Activated CD4-positive, alpha-beta T cell treated with anti-CD3 and anti-CD28 coated beads, Interleukin-2, amount 10 ng/mL, durations not matched to agents 24 days and 14 days (primary cell): ENCODE measurements around the gene BNIPL. TPM values are rescaled to one million over a fixed set of nuclear protein-coding genes. Genes with fewer than 3 reads are reported as not detected.

Experiments used
- DNase-seq: peaks from one replicate; pipeline ENCODE4 v3.0.0; 2022
- H3K27ac Mint-ChIP-seq: one replicate; pipeline ENCODE4 v1.8.0; 2022; ENCODE audit warnings: mild to moderate bottlenecking, mixed read lengths
- H3K27me3 Mint-ChIP-seq: one replicate; pipeline ENCODE4 v1.8.0; 2022; ENCODE audit warnings: mixed read lengths
- H3K36me3 Mint-ChIP-seq: one replicate; pipeline ENCODE4 v1.8.0; 2022; ENCODE audit warnings: low read depth, mild to moderate bottlenecking, mixed read lengths
- H3K4me1 Mint-ChIP-seq: one replicate; pipeline ENCODE4 v1.8.0; 2021; ENCODE audit warnings: mixed read lengths
- H3K4me3 Mint-ChIP-seq: one replicate; pipeline ENCODE4 v1.8.0; 2022; ENCODE audit warnings: mild to moderate bottlenecking, moderate library complexity, mixed read lengths
- H3K9me3 Mint-ChIP-seq: one replicate; pipeline ENCODE4 v1.8.0; 2021; ENCODE audit warnings: mixed read lengths
- intact Hi-C: fragments of 100-400 bp; cut with micrococcal nuclease; formaldehyde crosslinking; loops from one replicate; pipeline ENCODE4 v1.15.1; 2023
- total RNA-seq: library from RNA; stranded (reverse); gene quantifications from 2 replicates; pipeline ENCODE4 v1.2.3, GENCODE V29; 2022

BNIPL gene, protein sequence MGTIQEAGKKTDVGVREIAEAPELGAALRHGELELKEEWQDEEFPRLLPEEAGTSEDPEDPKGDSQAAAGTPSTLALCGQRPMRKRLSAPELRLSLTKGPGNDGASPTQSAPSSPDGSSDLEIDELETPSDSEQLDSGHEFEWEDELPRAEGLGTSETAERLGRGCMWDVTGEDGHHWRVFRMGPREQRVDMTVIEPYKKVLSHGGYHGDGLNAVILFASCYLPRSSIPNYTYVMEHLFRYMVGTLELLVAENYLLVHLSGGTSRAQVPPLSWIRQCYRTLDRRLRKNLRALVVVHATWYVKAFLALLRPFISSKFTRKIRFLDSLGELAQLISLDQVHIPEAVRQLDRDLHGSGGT
- total RNA-seq, result 0.85 and 1.8 TPM in 2 replicates

DNA sequence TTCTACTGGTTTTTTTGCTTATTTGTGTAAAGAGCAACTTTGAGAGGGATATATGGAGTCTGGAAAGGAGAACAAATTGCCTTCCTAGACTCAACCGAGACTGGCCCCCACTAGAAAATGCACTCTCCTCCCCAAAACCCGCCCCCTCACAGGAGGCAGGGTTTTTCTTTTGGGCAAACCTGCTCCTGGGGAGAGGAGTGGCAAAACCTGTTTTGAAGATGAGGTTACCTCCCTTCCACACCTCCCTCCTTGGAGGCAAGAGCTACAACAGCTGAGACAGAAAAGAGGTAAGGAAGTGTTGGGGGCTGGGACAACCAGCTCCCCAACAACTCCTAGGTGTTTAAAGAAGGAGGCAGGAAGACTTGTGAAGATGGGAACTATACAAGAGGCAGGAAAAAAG, at the start of gene BNIPL:
TSS of gene BNIPL (plus strand) at position 231 of the 400 bp plus-strand sequence. CDS start at position 371, 140 bp downstream.
- H3K9me3 Mint-ChIP-seq, result no peaks in the 10 kb centered on the region
- no peak for DNase-seq
- intact Hi-C loops, result no loop called here
- H3K27me3 Mint-ChIP-seq, result no peaks in the 10 kb centered on the region
- H3K36me3 Mint-ChIP-seq, result peaks cover 20% of the 10 kb centered on the region
- H3K27ac Mint-ChIP-seq, result no peak within 1 kb of the TSS
- peaks cover 5% of the 10 kb centered on the region for H3K4me1 Mint-ChIP-seq
- H3K4me3 Mint-ChIP-seq, result no peak within 1 kb of the TSS

DNA sequence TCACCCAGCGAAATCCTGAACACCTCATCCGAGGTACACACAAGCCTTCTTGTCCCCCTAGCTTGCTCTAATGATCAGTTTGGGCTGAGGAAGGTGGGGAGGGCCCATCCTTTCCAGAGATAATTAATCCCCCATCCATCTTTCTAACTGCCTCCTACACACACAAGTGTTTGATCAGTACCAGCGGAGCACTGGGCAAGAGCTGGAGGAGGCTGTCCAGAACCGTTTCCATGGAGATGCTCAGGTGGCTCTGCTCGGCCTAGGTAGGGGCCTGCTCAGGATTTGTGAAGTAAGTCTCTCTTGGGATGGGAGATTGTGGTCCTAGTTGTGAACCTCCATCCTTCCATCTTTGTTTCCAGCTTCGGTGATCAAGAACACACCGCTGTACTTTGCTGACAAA, 48.5 kb upstream of the BNIPL start:
- Mint-ChIP-seq H3K4me3 (no peak overlapping the region), H3K4me1 (peaks cover 3% of the 10 kb centered on the region), H3K27me3 (no peaks in the 10 kb centered on the region), H3K36me3 (no peaks in the 10 kb centered on the region), H3K9me3 (no peaks in the 10 kb centered on the region), H3K27ac (no peak overlapping the region)
- intact Hi-C loops, result no loop called here
- no peak for DNase-seq

DNA sequence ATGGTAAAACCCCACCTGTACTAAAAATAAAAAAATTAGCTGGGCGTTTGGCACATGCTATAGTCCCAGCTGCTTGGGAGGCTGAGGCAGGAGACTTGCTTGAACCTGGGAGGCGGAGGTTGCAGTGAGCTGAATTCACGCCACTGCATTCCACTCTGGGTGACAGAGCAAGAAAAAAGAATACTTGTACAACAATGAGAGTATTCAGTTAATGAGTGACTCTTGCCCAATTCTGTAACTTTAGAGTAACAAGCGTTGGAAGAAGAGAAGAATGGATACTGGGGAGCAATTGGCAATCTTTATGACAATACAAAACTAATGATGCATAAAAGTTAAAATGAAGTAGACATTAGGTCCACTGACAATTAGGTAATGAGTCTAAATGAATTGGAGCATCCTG, 43.8 kb upstream of the BNIPL start:
- Mint-ChIP-seq H3K27me3 (no peaks in the 10 kb centered on the region), H3K9me3 (no peaks in the 10 kb centered on the region), H3K36me3 (peaks cover 6% of the 10 kb centered on the region), H3K4me1 (peaks cover 6% of the 10 kb centered on the region), H3K27ac (no peak overlapping the region), H3K4me3 (no peak overlapping the region)
- DNase-seq, result no peak
- intact Hi-C loops, result no loop called here

DNA sequence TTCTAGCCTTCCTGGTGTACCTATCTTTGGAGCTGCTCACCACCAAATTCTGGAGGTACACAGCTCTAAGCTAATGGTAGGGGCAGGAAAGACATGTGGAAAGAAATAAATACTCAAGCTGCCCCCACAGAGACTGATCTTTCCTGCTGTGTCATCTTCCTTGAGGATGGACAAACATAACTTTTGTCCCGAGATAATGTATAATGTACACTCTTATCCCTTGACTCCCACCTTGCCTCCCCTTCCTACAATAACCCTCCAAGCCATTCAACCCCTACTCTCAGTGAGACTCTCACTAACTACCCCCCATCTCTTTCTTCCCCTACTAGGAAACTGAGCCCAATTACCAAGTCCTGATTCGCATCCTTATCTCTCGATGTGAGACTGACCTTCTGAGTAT, 42.1 kb upstream of the BNIPL start:
- Mint-ChIP-seq H3K27ac (no peak overlapping the region), H3K4me3 (no peak overlapping the region), H3K4me1 (peaks cover 7% of the 10 kb centered on the region), H3K27me3 (no peaks in the 10 kb centered on the region), H3K36me3 (peaks cover 13% of the 10 kb centered on the region), H3K9me3 (no peaks in the 10 kb centered on the region)
- no peak for DNase-seq
- intact Hi-C loops, result no loop called here

DNA sequence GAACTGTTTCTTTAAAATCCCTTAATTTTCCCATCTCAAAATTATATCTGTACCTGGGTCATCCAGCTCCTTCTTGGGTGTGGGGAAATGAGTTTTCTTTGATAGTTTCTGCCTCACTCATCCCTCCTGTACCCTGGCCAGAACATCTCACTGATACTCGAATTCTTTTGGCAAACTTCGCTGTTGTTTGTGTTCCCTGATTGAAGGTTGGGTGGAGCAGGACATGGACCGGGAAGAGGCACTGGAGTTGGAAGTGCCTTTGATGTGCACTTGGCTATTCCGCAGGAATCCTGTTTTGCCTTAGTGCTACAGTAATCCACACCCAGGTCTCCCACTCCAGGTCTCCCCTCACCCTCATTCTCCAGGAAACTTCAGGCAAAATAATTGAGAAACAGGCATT, 40.9 kb upstream of the BNIPL start:
- no peak overlapping the region for H3K27ac Mint-ChIP-seq
- intact Hi-C loops, result no loop called here
- no peak overlapping the region for H3K4me3 Mint-ChIP-seq
- H3K9me3 Mint-ChIP-seq, result no peaks in the 10 kb centered on the region
- H3K36me3 Mint-ChIP-seq, result peaks cover 16% of the 10 kb centered on the region
- peaks cover 8% of the 10 kb centered on the region for H3K4me1 Mint-ChIP-seq
- no peak for DNase-seq
- H3K27me3 Mint-ChIP-seq, result no peaks in the 10 kb centered on the region

DNA sequence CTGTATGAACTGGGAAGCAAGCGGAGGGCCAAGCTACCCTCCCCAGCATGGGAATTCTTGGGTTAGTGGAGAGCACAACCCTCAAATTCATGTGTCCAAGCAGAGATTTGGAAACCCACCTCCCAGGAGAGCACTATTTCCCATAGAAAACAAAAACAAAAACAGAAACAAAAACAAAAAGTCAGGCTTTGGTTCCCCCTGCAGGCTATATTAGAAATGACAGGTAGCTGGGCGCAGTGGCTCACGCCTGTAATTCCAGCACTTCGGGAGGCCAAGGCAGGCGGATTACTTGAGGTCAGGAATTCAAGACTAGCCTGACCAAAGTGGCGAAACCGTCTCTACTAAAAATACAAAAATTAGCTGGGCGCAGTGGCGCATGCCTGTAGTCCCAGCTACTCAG, 40.5 kb upstream of the BNIPL start:
- H3K27ac Mint-ChIP-seq, result no peak overlapping the region
- H3K27me3 Mint-ChIP-seq, result no peaks in the 10 kb centered on the region
- intact Hi-C loops, result no loop called here

DNA sequence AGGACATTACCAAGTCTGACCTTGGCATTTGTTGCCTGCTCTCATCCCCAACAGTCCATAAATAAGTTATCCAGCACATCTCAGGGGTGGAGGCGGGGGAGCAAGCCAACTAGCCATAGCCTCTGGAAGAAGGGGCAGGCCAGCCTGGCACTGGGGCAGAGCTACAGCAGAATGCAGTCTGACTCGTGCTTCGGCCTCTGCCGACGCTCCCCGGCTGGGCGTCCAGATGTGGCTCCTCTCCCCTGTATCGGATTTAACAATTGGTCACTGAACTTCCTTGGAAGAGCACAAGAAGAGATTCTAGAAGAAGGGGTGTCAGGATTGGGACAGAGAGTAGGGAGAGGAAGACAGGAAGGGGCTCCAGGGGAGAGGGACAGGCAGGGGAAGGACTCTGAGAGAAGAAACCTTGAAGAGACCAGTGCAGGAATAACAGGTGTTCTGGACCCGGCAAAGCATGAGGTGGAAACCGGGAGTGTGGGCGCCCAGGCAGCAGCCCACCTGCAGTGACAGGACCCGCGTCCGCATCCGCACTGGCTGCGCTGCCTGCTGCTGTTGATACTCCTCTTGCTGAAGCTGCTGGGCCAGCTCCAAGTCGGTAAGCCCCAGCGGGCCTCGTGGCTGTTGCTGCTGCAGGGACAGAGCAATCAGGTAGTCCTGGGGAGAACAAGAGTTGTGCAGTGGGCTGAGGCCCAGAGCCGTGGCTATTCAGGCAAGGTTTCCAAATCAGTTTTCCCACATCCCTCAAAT, 39.1 kb upstream of the BNIPL start:
- Mint-ChIP-seq H3K9me3 (no peaks in the 10 kb centered on the region), H3K27ac (no peak overlapping the region), H3K27me3 (no peaks in the 10 kb centered on the region), H3K4me1 (peaks cover 21% of the 10 kb centered on the region), H3K4me3 (no peak overlapping the region), H3K36me3 (peaks cover 29% of the 10 kb centered on the region)
- DNase-seq, result no peak
- intact Hi-C loops, result no loop called here

More for the DNA sequence above, 40.5 kb upstream of the BNIPL start:
- peak; percentile 84 for DNase-seq
- Mint-ChIP-seq H3K4me1 (peaks cover 12% of the 10 kb centered on the region), H3K36me3 (peaks cover 19% of the 10 kb centered on the region), H3K4me3 (no peak overlapping the region), H3K9me3 (no peaks in the 10 kb centered on the region)

DNA sequence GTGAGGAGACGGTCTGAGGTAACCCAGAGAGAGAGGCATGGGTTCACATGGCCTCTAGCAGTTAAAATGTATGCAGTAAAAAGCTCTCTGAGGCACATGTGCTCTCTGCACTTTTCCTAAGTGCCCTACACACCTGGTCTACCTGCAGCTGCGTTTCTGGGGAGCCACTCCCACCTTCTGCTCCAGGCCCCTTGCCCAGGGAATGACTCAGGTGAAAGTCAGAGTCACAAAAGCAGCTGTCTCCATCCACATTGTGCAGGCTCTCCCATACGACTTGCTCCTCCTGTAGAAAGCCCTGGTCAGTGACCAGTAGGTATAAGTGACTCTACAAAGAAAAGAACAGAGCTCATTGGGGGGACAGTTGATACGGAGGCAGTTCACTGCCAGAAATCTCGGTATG, 38.4 kb upstream of the BNIPL start:
- intact Hi-C loops, result no loop called here
- Mint-ChIP-seq H3K4me3 (no peak overlapping the region), H3K27ac (no peak overlapping the region), H3K27me3 (no peaks in the 10 kb centered on the region), H3K9me3 (no peaks in the 10 kb centered on the region), H3K4me1 (peaks cover 28% of the 10 kb centered on the region), H3K36me3 (peaks cover 31% of the 10 kb centered on the region)
- no peak for DNase-seq

DNA sequence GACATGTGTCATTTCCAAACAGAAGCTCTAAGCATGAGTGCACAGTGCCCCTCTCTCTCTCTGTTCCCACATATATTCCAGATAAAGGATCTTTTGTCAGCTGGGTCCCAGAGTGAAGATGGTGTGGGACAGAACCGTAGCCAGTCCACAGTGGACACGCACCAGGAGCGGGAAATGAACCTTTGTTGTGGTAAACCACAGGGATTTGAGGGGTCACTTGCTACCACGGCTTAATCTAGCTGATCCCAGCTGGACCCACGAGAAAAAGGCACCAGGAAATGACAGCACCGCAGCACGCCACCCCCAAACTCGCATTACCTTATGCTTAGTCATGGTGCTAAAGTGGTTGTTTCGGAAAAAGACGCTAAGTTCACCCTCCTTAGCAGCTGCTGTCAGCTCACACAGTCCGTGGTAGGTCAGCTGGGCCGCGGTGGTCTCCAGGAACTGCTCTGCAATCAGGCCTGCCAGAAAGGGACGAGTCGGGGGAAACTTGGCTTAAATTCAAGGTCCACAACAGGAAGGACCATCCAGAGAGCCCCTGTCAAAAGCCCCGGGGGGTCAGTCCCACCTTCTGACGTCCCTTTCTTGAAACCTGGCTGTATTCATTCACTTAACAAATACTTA, 37.2 kb upstream of the BNIPL start:
- no peaks in the 10 kb centered on the region for H3K9me3 Mint-ChIP-seq
- H3K27ac Mint-ChIP-seq, result no peak overlapping the region
- DNase-seq, result no peak
- no peaks in the 10 kb centered on the region for H3K27me3 Mint-ChIP-seq
- H3K4me3 Mint-ChIP-seq, result no peak overlapping the region
- peaks cover 31% of the 10 kb centered on the region for H3K36me3 Mint-ChIP-seq
- intact Hi-C loops, result no loop called here
- H3K4me1 Mint-ChIP-seq, result peaks cover 37% of the 10 kb centered on the region

DNA sequence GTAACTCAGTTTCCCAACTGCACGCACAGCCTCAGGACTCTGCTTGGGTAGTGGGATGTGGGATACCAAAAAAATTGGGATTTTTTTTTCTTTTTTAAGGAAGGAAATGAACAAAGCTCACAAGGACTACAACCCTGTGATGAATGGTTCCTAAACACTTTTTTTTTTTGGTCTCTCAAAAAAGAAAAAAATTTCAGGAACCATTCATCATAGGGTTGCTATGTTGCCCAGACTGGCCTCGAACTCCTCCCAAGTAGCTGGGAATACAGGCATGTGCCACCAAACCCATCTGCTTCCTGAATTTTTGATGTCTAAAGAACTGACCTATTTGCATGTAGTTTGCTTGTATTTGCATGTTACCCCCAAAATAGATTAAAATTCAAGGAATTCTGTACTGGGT, 36.5 kb upstream of the BNIPL start:
- no peak for DNase-seq

DNA sequence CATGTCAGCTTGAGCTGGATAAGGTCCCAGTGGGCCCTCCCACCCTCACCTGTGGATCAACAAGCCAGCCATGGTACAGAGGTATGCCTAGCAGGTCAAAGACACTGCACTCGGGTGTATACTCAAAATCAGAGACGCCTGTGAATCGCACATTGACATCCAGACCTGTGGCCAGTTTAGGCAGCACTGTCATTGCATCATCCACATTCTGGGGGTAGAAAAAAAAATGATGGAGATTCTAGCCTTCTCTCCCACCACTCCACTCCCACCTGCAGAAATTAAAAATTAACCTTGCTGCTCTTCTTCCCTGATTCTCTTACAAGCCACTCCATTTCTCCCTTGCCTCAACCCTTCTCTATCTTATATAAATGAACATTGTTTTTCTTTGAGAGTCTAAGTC, 36.0 kb upstream of the BNIPL start:
- Mint-ChIP-seq H3K36me3 (peaks cover 31% of the 10 kb centered on the region), H3K27ac (no peak overlapping the region), H3K9me3 (no peaks in the 10 kb centered on the region), H3K4me3 (no peak overlapping the region), H3K4me1 (peaks cover 44% of the 10 kb centered on the region), H3K27me3 (no peaks in the 10 kb centered on the region)
- intact Hi-C loops, result loop anchor here (10.0 kb wide), 1 partner anchor 516 kb away; the partner anchor contains the start of gene TARS2
- no peak for DNase-seq

More for the DNA sequence above, 36.5 kb upstream of the BNIPL start:
- Mint-ChIP-seq H3K9me3 (no peaks in the 10 kb centered on the region), H3K27me3 (no peaks in the 10 kb centered on the region), H3K27ac (no peak overlapping the region), H3K4me1 (peaks cover 43% of the 10 kb centered on the region), H3K36me3 (peaks cover 31% of the 10 kb centered on the region), H3K4me3 (no peak overlapping the region)
- intact Hi-C loops, result loop anchor here (10.0 kb wide), 1 partner anchor 515 kb away; the partner anchor contains the start of gene TARS2

DNA sequence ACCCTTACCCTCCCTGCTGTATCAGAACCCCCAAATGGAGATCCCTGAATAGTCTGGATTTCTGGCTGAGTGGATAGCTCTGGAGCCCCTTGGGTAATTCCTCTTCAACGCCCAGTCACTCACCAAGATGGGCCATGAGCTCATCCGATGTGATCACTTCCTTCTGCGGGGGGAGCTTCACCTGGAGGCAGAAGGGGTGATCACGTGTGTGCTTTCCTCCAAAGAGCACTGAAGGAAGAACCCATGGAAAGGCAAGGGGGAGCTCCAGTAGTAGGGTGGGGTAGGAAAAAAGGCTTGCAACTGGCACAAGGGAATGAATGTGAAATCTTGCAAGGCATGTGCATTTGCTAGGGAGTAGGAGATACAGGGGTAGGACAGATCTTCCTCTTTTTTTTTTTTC, 34.8 kb upstream of the BNIPL start:
- H3K36me3 Mint-ChIP-seq, result peaks cover 31% of the 10 kb centered on the region
- no peak overlapping the region for H3K4me3 Mint-ChIP-seq
- H3K27ac Mint-ChIP-seq, result peak overlapping the region; percentile 7
- H3K27me3 Mint-ChIP-seq, result no peaks in the 10 kb centered on the region
- H3K4me1 Mint-ChIP-seq, result peaks cover 51% of the 10 kb centered on the region
- intact Hi-C loops, result loop anchor here (10.0 kb wide), 1 partner anchor 517 kb away; the partner anchor contains the start of gene TARS2
- no peak for DNase-seq
- H3K9me3 Mint-ChIP-seq, result no peaks in the 10 kb centered on the region

DNA sequence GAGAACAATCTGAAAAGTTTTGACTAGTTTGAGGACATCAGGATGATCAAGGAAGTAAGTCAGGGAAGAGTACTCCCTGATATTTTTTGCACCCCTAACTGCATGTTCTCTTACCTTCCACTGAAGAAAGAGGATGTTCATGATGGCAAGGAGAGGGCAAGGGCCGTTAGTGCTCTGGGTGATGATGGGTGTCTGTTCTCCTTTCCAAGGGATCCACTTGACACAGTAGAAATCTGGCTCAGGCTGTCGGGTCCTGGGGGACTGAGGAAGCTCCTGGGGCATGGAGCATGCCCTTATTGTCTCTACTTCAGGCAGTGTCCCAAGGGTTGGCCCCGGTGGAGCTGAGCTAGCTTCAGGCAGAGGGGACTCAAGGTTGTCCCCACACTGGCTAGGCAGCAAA, 34.3 kb upstream of the BNIPL start:
- Mint-ChIP-seq H3K4me3 (no peak overlapping the region), H3K36me3 (peaks cover 27% of the 10 kb centered on the region), H3K4me1 (peaks cover 55% of the 10 kb centered on the region), H3K9me3 (no peaks in the 10 kb centered on the region), H3K27me3 (no peaks in the 10 kb centered on the region), H3K27ac (no peak overlapping the region)
- DNase-seq, result no peak
- intact Hi-C loops, result loop anchor here (10.0 kb wide), 1 partner anchor 517 kb away; the partner anchor contains the start of gene TARS2

DNA sequence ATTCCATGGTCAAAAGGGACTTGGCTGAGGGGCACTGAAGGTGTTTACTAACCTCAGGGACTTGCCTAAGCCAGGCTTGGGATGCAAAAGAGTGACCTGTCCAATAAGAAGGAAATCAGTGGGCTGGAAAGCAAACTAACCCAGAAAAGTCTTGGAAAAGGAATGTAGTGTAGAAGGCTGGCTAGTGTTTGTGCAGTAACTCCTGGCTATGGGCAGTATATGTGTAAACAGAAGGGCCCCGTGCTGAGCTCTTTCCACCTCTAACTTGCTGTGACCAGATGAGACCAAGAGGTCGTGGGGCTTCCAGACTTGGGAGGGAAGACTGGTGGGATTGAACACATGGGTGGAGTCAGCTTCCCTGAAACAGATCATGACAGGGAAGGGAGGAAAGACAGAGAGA, 33.8 kb upstream of the BNIPL start:
- peak overlapping the region; percentile 14 for H3K27ac Mint-ChIP-seq
- peak overlapping the region; percentile 71 for H3K4me3 Mint-ChIP-seq
- H3K4me1 Mint-ChIP-seq, result peaks cover 61% of the 10 kb centered on the region
- intact Hi-C loops, result loop anchor here (10.0 kb wide), 1 partner anchor 518 kb away; the partner anchor contains the start of gene TARS2
- DNase-seq, result no peak
- no peaks in the 10 kb centered on the region for H3K9me3 Mint-ChIP-seq
- peaks cover 24% of the 10 kb centered on the region for H3K36me3 Mint-ChIP-seq
- no peaks in the 10 kb centered on the region for H3K27me3 Mint-ChIP-seq
